Activated CD4-positive, alpha-beta memory T cell treated with anti-CD3 and anti-CD28 coated beads for 36 hours (primary cell): Measurements from ENCODE around the gene BTNL8. TPM values are rescaled to one million over a fixed set of nuclear protein-coding genes. Genes with fewer than 3 reads are reported as not detected.

ENCODE experiments used
- CTCF ChIA-PET: fragments of 350-600 bp; sonication (Branson Sonifier 250); formaldehyde crosslinking; loops from one replicate; lab custom pipeline; 2021; ENCODE audit warnings: antibody characterized with exemption, inconsistent platforms; lab: Charles Lee
- POLR2A ChIA-PET: fragments of 350-600 bp; sonication (Branson Sonifier 250); formaldehyde crosslinking; loops from one replicate; lab custom pipeline; 2021; ENCODE audit warnings: antibody characterized with exemption; lab: Charles Lee
- DNase-seq: peaks from one replicate; pipeline ENCODE4 v3.0.0-alpha.2; 2020
- H3K27ac Mint-ChIP-seq: one replicate; pipeline ENCODE4 v1.8.0; 2021; ENCODE audit warnings: mixed read lengths
- H3K27me3 Mint-ChIP-seq: one replicate; pipeline ENCODE4 v1.8.0; 2021; ENCODE audit warnings: mixed read lengths
- H3K36me3 Mint-ChIP-seq: one replicate; pipeline ENCODE4 v1.8.0; 2021; ENCODE audit warnings: mixed read lengths
- H3K4me1 Mint-ChIP-seq: one replicate; pipeline ENCODE4 v1.8.0; 2021; ENCODE audit warnings: low read depth, mixed read lengths
- H3K4me3 Mint-ChIP-seq: one replicate; pipeline ENCODE4 v1.8.0; 2021; ENCODE audit warnings: mild to moderate bottlenecking, mixed read lengths
- H3K9me3 Mint-ChIP-seq: one replicate; pipeline ENCODE4 v1.8.0; 2021; ENCODE audit warnings: mixed read lengths
- intact Hi-C: fragments of 100-400 bp; cut with micrococcal nuclease; formaldehyde crosslinking; loops from one replicate; pipeline ENCODE4 v1.15.1; 2023
- total RNA-seq, 2 experiments: library from RNA; stranded (reverse); gene quantifications; one replicate each; pipeline ENCODE4 v1.2.3, GENCODE V29; 2021

The BTNL8 gene
- total RNA-seq, 2 experiments from 2014 or later = not detected

GRCh38 chr5:180920710-180921109 is 21.8 kb downstream of the BTNL8 start:
- no peak overlapping the region for H3K4me3 Mint-ChIP-seq
- no peaks in the 10 kb centered on the region for H3K4me1 Mint-ChIP-seq
- H3K27ac Mint-ChIP-seq = no peak overlapping the region
- DNase-seq = no peak
- intact Hi-C loops = no loop called here
- peaks cover 19% of the 10 kb centered on the region for H3K27me3 Mint-ChIP-seq
- peaks cover 24% of the 10 kb centered on the region for H3K9me3 Mint-ChIP-seq
- H3K36me3 Mint-ChIP-seq = peaks cover 8% of the 10 kb centered on the region
- POLR2A ChIA-PET = no interaction called here
- CTCF ChIA-PET = interaction anchor here (1.0 kb wide), 1 partner anchor 12 kb away, joined by 3 read pairs; no protein-coding TSS in a partner anchor

- intact Hi-C loops = no loop called here
- no peak for DNase-seq
- Mint-ChIP-seq H3K4me1 (no peaks in the 10 kb centered on the region), H3K4me3 (no peak overlapping the region), H3K27me3 (peaks cover 31% of the 10 kb centered on the region), H3K9me3 (peaks cover 24% of the 10 kb centered on the region), H3K27ac (no peak overlapping the region), H3K36me3 (peaks cover 8% of the 10 kb centered on the region)
- POLR2A ChIA-PET = no interaction called here
- CTCF ChIA-PET = no interaction called here
These were observed 24.0 kb downstream of the BTNL8 start for GRCh38 chr5:180922932-180923331.

GRCh38 chr5:180932660-180933059 is 33.7 kb downstream of the BTNL8 start:
- DNase-seq = no peak
- ChIA-PET POLR2A (no interaction called here), CTCF (interaction anchor here (0.6 kb wide), 1 partner anchor 11 kb away, joined by 3 read pairs; no protein-coding TSS in a partner anchor)
- peaks cover 7% of the 10 kb centered on the region for H3K36me3 Mint-ChIP-seq
- H3K27me3 Mint-ChIP-seq = peaks cover 29% of the 10 kb centered on the region
- H3K27ac Mint-ChIP-seq = no peak overlapping the region
- no peak overlapping the region for H3K4me3 Mint-ChIP-seq
- peaks cover 5% of the 10 kb centered on the region for H3K9me3 Mint-ChIP-seq
- no peaks in the 10 kb centered on the region for H3K4me1 Mint-ChIP-seq
- intact Hi-C loops = no loop called here

GRCh38 chr5:180935203-180935602 is 36.2 kb downstream of the BTNL8 start:
- intact Hi-C loops = no loop called here
- ChIA-PET POLR2A (no interaction called here), CTCF (no interaction called here)
- DNase-seq = no peak
- Mint-ChIP-seq H3K27ac (no peak overlapping the region), H3K27me3 (peaks cover 29% of the 10 kb centered on the region), H3K4me3 (no peak overlapping the region), H3K4me1 (no peaks in the 10 kb centered on the region), H3K9me3 (peaks cover 16% of the 10 kb centered on the region), H3K36me3 (peaks cover 10% of the 10 kb centered on the region)

DNA sequence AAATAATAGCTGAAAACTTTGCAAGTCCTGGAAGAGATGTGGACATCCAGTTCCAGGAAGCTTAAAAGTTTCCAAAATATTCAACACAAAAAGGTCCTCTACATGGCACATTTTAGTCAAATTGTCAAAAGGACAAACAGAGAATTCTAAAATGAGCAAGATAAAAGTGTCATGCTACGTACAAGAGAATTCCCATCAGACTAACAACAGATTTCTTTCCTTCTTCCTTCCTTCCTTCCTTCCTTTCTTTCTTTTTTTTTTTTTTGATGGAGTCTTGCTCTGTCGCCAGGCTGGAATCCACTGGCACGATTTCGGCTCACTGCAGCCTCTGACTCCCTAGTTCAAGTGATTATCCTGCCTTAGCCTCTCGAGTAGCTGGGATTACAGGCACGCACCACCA is 39.3 kb downstream of the BTNL8 start:
- Mint-ChIP-seq H3K4me1 (no peaks in the 10 kb centered on the region), H3K27ac (no peak overlapping the region), H3K27me3 (peaks cover 27% of the 10 kb centered on the region), H3K9me3 (peaks cover 16% of the 10 kb centered on the region), H3K4me3 (no peak overlapping the region), H3K36me3 (peaks cover 10% of the 10 kb centered on the region)
- DNase-seq = no peak
- CTCF ChIA-PET = no interaction called here
- POLR2A ChIA-PET = no interaction called here
- intact Hi-C loops = no loop called here

DNA sequence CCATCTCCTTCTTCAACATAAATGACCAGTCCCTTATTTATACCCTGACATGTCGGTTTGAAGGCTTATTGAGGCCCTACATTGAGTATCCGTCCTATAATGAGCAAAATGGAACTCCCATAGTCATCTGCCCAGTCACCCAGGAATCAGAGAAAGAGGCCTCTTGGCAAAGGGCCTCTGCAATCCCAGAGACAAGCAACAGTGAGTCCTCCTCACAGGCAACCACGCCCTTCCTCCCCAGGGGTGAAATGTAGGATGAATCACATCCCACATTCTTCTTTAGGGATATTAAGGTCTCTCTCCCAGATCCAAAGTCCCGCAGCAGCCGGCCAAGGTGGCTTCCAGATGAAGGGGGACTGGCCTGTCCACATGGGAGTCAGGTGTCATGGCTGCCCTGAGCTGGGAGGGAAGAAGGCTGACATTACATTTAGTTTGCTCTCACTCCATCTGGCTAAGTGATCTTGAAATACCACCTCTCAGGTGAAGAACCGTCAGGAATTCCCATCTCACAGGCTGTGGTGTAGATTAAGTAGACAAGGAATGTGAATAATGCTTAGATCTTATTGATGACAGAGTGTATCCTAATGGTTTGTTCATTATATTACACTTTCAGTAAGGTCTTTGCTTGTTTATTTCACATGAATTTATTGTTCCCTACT is 51.5 kb downstream of the BTNL8 start:
- intact Hi-C loops = no loop called here
- Mint-ChIP-seq H3K36me3 (no peaks in the 10 kb centered on the region), H3K27ac (no peak overlapping the region), H3K27me3 (no peaks in the 10 kb centered on the region), H3K4me1 (no peaks in the 10 kb centered on the region), H3K4me3 (no peak overlapping the region), H3K9me3 (no peaks in the 10 kb centered on the region)
- ChIA-PET CTCF (no interaction called here), POLR2A (no interaction called here)
- no peak for DNase-seq

DNA sequence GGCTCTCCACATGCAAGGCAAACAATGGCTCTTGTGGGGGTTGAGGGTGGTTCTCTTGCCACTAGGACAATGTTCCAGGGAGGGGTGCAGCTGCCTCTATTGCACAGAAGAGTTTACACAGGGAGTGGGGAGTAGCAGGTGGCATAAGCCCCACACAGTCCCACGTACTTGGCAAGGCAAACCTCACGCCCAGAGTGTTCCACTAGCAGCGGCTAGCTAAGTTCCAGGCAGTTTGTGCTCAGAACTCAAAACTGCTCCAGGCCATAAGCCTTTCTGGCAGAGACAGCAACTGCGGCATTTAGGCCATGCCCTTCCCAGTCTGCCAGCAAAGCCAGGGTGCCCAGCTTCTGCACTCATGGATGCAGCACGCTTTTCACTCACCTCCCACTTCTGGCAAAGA is 60.7 kb downstream of the BTNL8 start:
- CTCF ChIA-PET = interaction anchor here (1.4 kb wide), 1 partner anchor 91 kb away, joined by 3 read pairs; no protein-coding TSS in a partner anchor
- Mint-ChIP-seq H3K27me3 (peaks cover 4% of the 10 kb centered on the region), H3K4me1 (peaks cover 11% of the 10 kb centered on the region), H3K27ac (no peak overlapping the region), H3K9me3 (no peaks in the 10 kb centered on the region), H3K4me3 (no peak overlapping the region), H3K36me3 (no peaks in the 10 kb centered on the region)
- POLR2A ChIA-PET = no interaction called here
- no peak for DNase-seq
- intact Hi-C loops = no loop called here

- no peak for DNase-seq
- no peak overlapping the region for H3K27ac Mint-ChIP-seq
- no peaks in the 10 kb centered on the region for H3K36me3 Mint-ChIP-seq
- H3K4me1 Mint-ChIP-seq = peaks cover 11% of the 10 kb centered on the region
- H3K27me3 Mint-ChIP-seq = peaks cover 4% of the 10 kb centered on the region
- ChIA-PET CTCF (no interaction called here), POLR2A (no interaction called here)
- intact Hi-C loops = no loop called here
- H3K9me3 Mint-ChIP-seq = no peaks in the 10 kb centered on the region
- no peak overlapping the region for H3K4me3 Mint-ChIP-seq
These were observed 61.2 kb downstream of the BTNL8 start for GRCh38 chr5:180960209-180960608.

- Mint-ChIP-seq H3K36me3 (no peaks in the 10 kb centered on the region), H3K9me3 (no peaks in the 10 kb centered on the region), H3K4me1 (no peaks in the 10 kb centered on the region), H3K27ac (no peak overlapping the region), H3K4me3 (no peak overlapping the region), H3K27me3 (peaks cover 2% of the 10 kb centered on the region)
- no peak for DNase-seq
- ChIA-PET CTCF (no interaction called here), POLR2A (no interaction called here)
- intact Hi-C loops = no loop called here
These were observed 70.4 kb downstream of the BTNL8 start for GRCh38 chr5:180969406-180969805.

GRCh38 chr5:180970336-180970735 is 71.4 kb downstream of the BTNL8 start:
- ChIA-PET POLR2A (interaction anchor here (0.6 kb wide), 1 partner anchor 108 kb away, joined by 3 read pairs; no protein-coding TSS in a partner anchor), CTCF (no interaction called here)
- DNase-seq = no peak
- H3K4me1 Mint-ChIP-seq = no peaks in the 10 kb centered on the region
- H3K27me3 Mint-ChIP-seq = peaks cover 2% of the 10 kb centered on the region
- no peak overlapping the region for H3K4me3 Mint-ChIP-seq
- H3K9me3 Mint-ChIP-seq = no peaks in the 10 kb centered on the region
- intact Hi-C loops = no loop called here
- H3K36me3 Mint-ChIP-seq = no peaks in the 10 kb centered on the region
- no peak overlapping the region for H3K27ac Mint-ChIP-seq

GRCh38 chr5:180970875-180971274 is 71.9 kb downstream of the BTNL8 start:
- Mint-ChIP-seq H3K27me3 (peaks cover under 1% of the 10 kb centered on the region), H3K4me1 (no peaks in the 10 kb centered on the region), H3K4me3 (no peak overlapping the region), H3K36me3 (no peaks in the 10 kb centered on the region), H3K27ac (no peak overlapping the region), H3K9me3 (no peaks in the 10 kb centered on the region)
- no peak for DNase-seq
- intact Hi-C loops = no loop called here
- POLR2A ChIA-PET = interaction anchor here (0.6 kb wide), 1 partner anchor 107 kb away, joined by 3 read pairs; no protein-coding TSS in a partner anchor
- CTCF ChIA-PET = no interaction called here

- no peaks in the 10 kb centered on the region for H3K36me3 Mint-ChIP-seq
- intact Hi-C loops = no loop called here
- no peaks in the 10 kb centered on the region for H3K27me3 Mint-ChIP-seq
- H3K4me3 Mint-ChIP-seq = no peak overlapping the region
- CTCF ChIA-PET = no interaction called here
- no peaks in the 10 kb centered on the region for H3K9me3 Mint-ChIP-seq
- H3K4me1 Mint-ChIP-seq = peaks cover 6% of the 10 kb centered on the region
- POLR2A ChIA-PET = no interaction called here
- no peak overlapping the region for H3K27ac Mint-ChIP-seq
- DNase-seq = no peak
These were observed 75.8 kb downstream of the BTNL8 start for GRCh38 chr5:180974612-180975315.
